Calu3 (cell line): ENCODE measurements around the gene KRT82. TPM values are rescaled to one million over a fixed set of nuclear protein-coding genes. Genes with fewer than 3 reads are reported as not detected.

ENCODE experiments used
- BruUV-seq: library from RNA; stranded (reverse); fragments of 400-500 nt; replicated peaks from 2 replicates; lab custom pipeline; 2021; lab: Mats Ljungman, UMichigan
- CTCF ChIA-PET: fragments of 300-600 bp; sonication (Branson Sonifier 250); formaldehyde crosslinking; loops from one replicate; lab custom pipeline; 2022; ENCODE audit warnings: antibody characterized with exemption; lab: Charles Lee
- DNase-seq: peaks from one replicate; pipeline ENCODE4 v3.0.0; 2022
- H3K27ac Mint-ChIP-seq: one replicate; pipeline ENCODE4 v1.8.0; 2022; ENCODE audit warnings: mixed read lengths; ENCODE audit not compliant: unreplicated experiment
- H3K27me3 Mint-ChIP-seq: one replicate; pipeline ENCODE4 v1.8.0; 2022; ENCODE audit warnings: mixed read lengths; ENCODE audit not compliant: unreplicated experiment
- H3K36me3 Mint-ChIP-seq: one replicate; pipeline ENCODE4 v1.8.0; 2022; ENCODE audit warnings: mild to moderate bottlenecking, moderate library complexity, mixed read lengths; ENCODE audit not compliant: insufficient read depth, unreplicated experiment
- H3K4me1 Mint-ChIP-seq: one replicate; pipeline ENCODE4 v1.8.0; 2022; ENCODE audit warnings: mild to moderate bottlenecking, low read depth, mixed read lengths; ENCODE audit not compliant: unreplicated experiment
- H3K4me3 Mint-ChIP-seq: one replicate; pipeline ENCODE4 v1.8.0; 2022; ENCODE audit warnings: mild to moderate bottlenecking, low read depth, moderate library complexity, mixed read lengths; ENCODE audit not compliant: unreplicated experiment
- H3K9me3 Mint-ChIP-seq: one replicate; pipeline ENCODE4 v1.8.0; 2022; ENCODE audit warnings: low read depth, mixed read lengths; ENCODE audit not compliant: unreplicated experiment
- intact Hi-C: fragments of 100-400 bp; cut with micrococcal nuclease; formaldehyde crosslinking; loops from one replicate; pipeline ENCODE4 v1.10.0; 2022; ENCODE audit not compliant: unreplicated experiment
- total RNA-seq: library from RNA; stranded (reverse); gene quantifications from 2 replicates; pipeline ENCODE4 v1.2.3, GENCODE V29; 2022
- TF ChIP-seq, protein P1 (sequence below): fragments of 200-600 bp; IDR thresholded peaks from one replicate; pipeline ENCODE4 v1.8.0; 2022; ENCODE audit warnings: antibody characterized with exemption; ENCODE audit not compliant: unreplicated experiment

KRT82 gene
- total RNA-seq, 1 experiment from 2014 or later: not detected

DNA sequence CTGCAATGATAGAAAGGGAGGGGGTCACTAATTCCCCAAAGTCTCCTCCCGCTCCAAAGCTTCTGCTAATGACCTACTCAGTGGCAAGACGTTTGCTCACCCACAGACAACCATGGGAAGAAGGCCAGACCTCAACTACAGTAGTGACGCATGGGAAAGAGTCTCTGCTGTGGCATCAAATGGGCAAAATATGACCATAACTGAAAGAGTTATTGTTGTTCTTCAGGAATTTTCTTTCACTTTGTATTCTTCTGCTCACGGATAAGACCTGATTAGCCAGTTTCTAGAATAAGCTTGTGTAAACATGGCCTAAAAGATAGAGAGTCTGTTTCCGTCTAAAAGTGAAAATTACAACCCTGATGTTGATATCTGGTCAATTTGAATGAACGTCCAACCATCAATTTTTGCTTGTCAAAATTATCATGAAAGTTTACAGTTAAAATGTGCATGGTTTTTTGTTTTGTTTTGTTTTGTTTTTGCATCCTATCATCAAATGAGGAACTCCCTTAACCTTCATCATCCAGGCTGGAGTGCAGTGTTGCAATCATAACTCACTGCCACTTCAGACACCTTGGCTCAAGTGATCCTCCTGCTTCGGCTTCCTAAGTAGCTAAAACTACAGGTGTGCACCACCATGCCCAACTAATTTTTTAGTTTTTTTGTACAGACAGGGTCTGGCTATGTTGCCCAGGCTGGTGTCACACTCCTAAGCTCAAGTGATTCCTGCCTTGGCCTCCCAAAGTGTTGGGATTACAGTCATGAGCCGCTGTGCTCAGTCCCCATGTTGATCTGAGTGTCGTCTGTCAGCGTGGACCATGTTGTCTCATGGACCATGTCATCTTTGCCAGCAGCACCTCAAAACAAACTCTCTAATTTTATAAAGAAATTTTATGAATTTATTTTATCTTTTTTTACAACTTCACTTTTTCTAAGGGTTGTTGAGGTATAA lies 38.8 kb upstream of the KRT82 start:
- Mint-ChIP-seq H3K27me3 (no peaks in the 10 kb centered on the region), H3K9me3 (peaks cover 3% of the 10 kb centered on the region), H3K4me3 (no peak overlapping the region), H3K36me3 (no peaks in the 10 kb centered on the region), H3K4me1 (peaks cover 18% of the 10 kb centered on the region), H3K27ac (no peak overlapping the region)
- intact Hi-C loops: loop anchor here (5.0 kb wide), 1 partner anchor 62 kb away; no protein-coding TSS in a partner anchor
- TF ChIP-seq, protein P1, sequence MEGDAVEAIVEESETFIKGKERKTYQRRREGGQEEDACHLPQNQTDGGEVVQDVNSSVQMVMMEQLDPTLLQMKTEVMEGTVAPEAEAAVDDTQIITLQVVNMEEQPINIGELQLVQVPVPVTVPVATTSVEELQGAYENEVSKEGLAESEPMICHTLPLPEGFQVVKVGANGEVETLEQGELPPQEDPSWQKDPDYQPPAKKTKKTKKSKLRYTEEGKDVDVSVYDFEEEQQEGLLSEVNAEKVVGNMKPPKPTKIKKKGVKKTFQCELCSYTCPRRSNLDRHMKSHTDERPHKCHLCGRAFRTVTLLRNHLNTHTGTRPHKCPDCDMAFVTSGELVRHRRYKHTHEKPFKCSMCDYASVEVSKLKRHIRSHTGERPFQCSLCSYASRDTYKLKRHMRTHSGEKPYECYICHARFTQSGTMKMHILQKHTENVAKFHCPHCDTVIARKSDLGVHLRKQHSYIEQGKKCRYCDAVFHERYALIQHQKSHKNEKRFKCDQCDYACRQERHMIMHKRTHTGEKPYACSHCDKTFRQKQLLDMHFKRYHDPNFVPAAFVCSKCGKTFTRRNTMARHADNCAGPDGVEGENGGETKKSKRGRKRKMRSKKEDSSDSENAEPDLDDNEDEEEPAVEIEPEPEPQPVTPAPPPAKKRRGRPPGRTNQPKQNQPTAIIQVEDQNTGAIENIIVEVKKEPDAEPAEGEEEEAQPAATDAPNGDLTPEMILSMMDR: no peak
- CTCF ChIA-PET: interaction anchor here (0.7 kb wide), 1 partner anchor 430 kb away, joined by 3 read pairs; no protein-coding TSS in a partner anchor
- no peak for DNase-seq
- no TSS peak for BruUV-seq

DNA sequence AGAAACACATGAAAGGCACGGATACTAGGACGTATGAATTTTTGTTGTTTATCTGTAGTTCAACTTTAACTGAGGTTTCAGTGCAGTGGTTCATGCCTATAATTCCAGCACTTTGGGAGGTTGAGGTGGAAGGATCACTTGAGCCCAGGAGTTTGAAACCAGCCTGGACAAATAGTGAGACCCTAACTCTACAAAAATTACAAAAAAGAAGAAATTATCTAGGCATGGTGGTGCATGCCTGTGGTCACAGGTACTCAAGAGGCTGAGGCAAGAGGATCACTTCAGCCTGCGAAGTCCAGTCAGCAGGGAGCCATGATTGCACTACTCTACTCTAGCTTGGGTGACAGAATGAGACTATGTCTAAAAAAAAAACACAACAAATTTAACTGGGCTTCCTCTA lies 37.8 kb upstream of the KRT82 start:
- no peak overlapping the region for H3K27ac Mint-ChIP-seq
- no TSS peak for BruUV-seq
- no peaks in the 10 kb centered on the region for H3K27me3 Mint-ChIP-seq
- H3K36me3 Mint-ChIP-seq: no peaks in the 10 kb centered on the region
- H3K9me3 Mint-ChIP-seq: peaks cover 3% of the 10 kb centered on the region
- no peak for DNase-seq
- peaks cover 18% of the 10 kb centered on the region for H3K4me1 Mint-ChIP-seq
- TF ChIP-seq, protein P1: no peak
- CTCF ChIA-PET: no interaction called here
- H3K4me3 Mint-ChIP-seq: no peak overlapping the region
- intact Hi-C loops: loop anchor here (5.0 kb wide), 1 partner anchor 63 kb away; no protein-coding TSS in a partner anchor

DNA sequence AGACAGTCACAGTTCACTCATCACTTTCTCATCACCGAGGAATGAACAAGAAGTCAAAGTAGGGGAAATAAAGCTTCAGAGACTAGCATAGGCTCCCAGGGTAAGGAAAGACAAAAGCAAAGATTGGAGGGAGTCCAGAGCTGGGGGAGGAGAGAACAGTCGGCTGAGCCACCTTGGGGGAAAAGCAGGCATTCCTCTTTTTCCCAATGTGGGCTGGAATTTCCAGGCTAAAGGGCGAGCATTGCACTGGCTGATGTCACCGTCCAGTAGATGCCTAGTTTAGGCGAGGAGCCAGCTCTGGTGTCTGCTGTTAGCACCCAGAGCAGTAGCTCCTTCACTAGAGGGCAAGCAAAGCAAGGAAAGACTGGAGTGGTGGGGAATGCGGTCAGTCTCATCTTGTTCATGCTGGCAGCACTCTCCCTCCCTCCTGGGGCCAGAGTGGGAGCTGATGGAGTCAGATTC lies 36.5 kb upstream of the KRT82 start:
- Mint-ChIP-seq H3K4me3 (no peak overlapping the region), H3K36me3 (no peaks in the 10 kb centered on the region), H3K4me1 (peaks cover 18% of the 10 kb centered on the region), H3K27ac (peak overlapping the region; percentile 14), H3K9me3 (no peaks in the 10 kb centered on the region), H3K27me3 (no peaks in the 10 kb centered on the region)
- intact Hi-C loops: loop anchor here (5.0 kb wide), 1 partner anchor 65 kb away; no protein-coding TSS in a partner anchor
- DNase-seq: peak; percentile 21
- TF ChIP-seq, protein P1: no peak
- no TSS peak for BruUV-seq
- CTCF ChIA-PET: interaction anchor here (0.8 kb wide), 1 partner anchor 47 kb away, joined by 3 read pairs; no protein-coding TSS in a partner anchor

DNA sequence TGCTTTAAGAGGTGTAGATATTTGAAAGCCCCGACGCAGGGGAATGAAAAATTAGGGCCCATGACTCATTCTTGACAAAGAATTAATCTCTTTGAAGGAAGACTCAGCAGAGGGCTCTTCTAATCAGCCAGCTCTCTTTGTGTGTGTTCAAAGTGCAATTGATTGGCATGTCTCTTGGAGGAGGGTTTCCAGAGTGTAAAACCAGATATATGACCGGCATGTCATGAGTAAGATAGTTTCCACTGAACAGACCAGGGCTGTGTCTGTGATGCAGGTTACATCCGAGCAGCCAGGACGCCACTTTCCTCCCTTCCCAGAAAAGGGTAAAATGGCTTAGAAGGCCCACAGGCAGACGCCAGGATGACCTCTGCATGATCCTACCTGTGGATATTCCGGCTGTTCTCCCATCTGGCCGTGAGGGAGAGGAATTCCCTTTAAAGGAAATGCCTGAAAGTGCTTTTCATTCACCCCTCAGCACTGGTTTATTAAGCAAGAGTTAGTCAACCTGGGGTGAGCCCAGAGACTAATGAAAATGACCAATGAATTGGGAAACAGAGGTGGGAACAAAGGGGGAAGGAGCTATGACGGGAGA lies 35.3 kb upstream of the KRT82 start:
- H3K4me3 Mint-ChIP-seq: no peak overlapping the region
- H3K27me3 Mint-ChIP-seq: no peaks in the 10 kb centered on the region
- CTCF ChIA-PET: interaction anchor here (1.4 kb wide), 1 partner anchor 14 kb away, joined by 3 read pairs; no protein-coding TSS in a partner anchor
- intact Hi-C loops: loop anchor here (5.0 kb wide), 1 partner anchor 66 kb away; no protein-coding TSS in a partner anchor
- TF ChIP-seq, protein P1: no peak
- H3K36me3 Mint-ChIP-seq: no peaks in the 10 kb centered on the region
- H3K27ac Mint-ChIP-seq: no peak overlapping the region
- no peak for DNase-seq
- no TSS peak for BruUV-seq
- H3K9me3 Mint-ChIP-seq: no peaks in the 10 kb centered on the region
- peaks cover 30% of the 10 kb centered on the region for H3K4me1 Mint-ChIP-seq
